ENCODE measurements around the gene PAXIP1.

GRCh38 chr7:154973381-154973780 is 29.5 kb downstream of the PAXIP1 start:
- TF ChIP-seq FOXK2 (IDR thresholded peaks at IDR 0.05): no peak
- no peak for TF ChIP-seq ELF4 (IDR thresholded peaks at IDR 0.05)
- TF ChIP-seq CTBP1 (IDR thresholded peaks at IDR 0.05; ENCODE audit: borderline replicate concordance): no peak
